Stimulated activated CD4-positive, alpha-beta T cell treated with anti-CD3 and anti-CD28 coated beads, Interleukin-4, amount 100 ng/mL, for 1 hour (primary cell): ENCODE data around the gene CHRDL2.
"Not testable (repeated sequence)": the region's sequence is repeated elsewhere in the genome, so short reads cannot be mapped to it uniquely, and the experiment has no call there.

Source experiments
- DNase-seq: peaks from one replicate; pipeline ENCODE4 v3.0.0-alpha.2; 2020

The CHRDL2 gene, protein sequence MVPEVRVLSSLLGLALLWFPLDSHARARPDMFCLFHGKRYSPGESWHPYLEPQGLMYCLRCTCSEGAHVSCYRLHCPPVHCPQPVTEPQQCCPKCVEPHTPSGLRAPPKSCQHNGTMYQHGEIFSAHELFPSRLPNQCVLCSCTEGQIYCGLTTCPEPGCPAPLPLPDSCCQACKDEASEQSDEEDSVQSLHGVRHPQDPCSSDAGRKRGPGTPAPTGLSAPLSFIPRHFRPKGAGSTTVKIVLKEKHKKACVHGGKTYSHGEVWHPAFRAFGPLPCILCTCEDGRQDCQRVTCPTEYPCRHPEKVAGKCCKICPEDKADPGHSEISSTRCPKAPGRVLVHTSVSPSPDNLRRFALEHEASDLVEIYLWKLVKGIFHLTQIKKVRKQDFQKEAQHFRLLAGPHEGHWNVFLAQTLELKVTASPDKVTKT

DNA sequence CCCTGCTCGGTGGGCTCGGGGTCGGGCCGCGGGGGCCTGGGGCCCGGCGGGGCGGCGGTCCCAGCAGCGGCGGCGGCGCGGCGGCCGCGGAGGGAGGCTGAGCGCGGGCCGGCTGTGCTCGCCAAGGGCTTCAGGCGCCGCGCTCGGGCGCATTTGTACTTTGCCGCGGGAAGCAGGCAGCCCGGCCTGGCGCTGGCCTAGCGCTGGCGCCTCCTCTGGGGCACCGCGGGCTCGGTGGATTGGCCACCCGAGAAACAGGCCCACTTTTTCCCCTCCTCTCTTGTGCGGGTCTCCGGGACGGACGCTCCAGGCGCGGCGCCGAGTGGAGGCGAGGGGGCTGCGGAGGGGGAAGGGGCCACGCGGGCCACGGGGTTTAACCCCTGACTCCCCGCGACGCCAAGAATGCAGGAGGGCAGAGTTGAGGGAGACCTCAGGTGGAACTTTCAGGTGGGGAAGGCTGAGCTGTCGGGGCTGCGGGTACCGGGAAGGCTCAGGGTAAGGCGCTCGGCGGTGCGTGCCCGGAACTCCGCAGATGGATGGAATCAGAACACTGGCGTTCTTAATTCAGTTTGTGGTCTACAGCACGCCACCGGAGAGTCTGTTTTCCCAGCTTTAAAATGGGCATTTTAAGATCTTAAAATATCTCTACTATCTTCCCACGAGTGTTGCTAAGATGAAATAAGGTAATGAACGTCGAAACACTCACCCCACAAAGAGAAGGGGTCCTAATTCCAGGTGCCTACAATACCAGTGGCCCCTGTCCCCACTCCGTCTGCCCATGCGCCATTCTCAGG is at the start of gene CHRDL2:
Gene CHRDL2 (minus strand): TSS at position 126 of the 794 bp plus-strand sequence. CDS start 538 bp downstream, outside the sequence.
- DNase-seq = no peak

DNA sequence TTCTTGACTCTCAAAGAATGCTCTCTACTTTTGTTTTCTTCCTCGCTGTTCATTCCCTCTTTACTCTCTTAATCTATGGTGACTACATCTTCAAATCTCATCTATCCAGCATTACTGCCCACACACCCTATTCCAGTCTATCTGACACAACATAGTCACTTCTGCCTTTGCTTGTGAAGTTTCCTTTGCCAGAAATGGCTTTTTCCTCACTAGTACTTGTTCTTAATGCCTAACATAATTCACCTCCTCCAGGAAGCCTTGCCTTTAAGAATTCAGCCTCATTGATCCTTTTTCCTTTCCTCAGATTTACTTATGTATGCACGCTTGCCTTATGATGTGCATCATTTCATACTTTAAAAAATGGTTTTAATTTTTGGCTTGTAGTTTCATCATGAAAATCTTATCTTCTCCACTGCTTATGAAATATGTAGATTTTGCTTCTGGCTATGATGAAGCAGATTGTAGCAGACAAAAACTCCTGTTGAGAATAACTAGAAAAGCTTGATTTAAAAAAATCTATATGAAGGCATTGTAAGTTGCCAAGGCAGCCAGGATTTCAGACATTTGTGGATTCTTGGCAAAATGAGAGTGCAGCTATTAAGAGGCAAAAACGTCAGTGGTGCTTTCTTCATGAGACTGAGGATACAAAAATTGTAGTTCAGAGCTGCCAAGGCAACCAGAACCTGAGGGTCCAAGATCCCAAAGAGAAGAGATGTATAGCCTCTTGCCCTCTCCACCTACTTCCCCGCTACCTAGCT is 49.2 kb upstream of the CHRDL2 start:
- DNase-seq = no peak

DNA sequence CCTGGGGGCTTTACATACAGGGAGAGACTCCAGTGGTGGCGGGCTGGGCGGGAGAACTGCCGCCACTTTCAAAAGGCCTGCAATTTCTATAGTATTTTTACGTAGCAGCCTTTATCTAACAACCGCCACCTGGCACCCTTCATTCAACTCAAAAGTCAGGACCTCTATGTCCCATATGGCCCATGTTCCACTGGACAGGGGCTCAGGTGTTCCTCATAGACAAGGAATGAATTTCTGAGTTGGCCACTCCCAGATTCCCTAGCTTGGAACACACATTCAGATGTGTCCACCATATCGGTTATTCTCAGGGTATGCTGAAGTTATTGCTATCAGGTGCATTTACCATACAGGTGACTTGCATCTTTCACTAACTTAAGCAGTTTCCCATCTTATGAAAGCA is 47.4 kb upstream of the CHRDL2 start:
- no peak for DNase-seq

DNA sequence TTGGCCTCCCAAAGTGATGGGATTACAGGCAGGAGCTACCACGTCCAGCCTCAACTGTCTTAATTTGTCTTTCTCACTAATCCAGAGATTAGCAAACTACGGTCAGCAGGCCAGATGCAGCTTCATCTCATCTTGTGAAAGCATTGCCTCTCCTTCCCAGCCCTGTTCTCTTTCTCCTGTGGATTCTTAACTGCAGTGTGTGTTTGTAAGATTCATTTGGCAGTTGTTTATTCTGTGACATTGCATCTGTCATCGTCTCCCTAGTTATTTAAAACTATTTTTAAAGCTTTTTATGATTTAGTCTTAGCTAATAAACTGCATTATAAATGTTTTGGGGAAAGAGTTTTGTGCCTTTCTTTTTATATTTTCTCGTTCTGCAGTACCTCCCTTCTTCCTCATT is 46.7 kb upstream of the CHRDL2 start:
- DNase-seq = no peak

DNA sequence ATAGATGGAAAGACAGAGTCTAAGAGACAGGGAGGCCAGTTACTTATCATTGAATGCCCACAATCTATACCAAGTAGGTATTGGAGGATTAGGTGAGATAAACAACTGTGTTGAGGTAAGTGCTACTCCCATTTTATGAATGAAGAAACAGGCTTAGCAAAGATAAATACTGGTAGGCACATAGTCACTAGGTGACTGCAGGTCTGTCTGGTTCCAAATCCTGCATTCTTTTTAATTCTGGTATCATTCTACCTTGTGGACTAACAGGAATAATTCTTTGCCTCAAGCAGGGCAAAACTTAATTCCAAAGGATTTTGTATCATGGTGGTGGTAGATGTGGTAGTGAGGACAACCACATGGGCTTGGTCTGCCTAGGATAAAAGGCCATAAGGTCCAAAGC is 45.8 kb upstream of the CHRDL2 start:
- DNase-seq = no peak

DNA sequence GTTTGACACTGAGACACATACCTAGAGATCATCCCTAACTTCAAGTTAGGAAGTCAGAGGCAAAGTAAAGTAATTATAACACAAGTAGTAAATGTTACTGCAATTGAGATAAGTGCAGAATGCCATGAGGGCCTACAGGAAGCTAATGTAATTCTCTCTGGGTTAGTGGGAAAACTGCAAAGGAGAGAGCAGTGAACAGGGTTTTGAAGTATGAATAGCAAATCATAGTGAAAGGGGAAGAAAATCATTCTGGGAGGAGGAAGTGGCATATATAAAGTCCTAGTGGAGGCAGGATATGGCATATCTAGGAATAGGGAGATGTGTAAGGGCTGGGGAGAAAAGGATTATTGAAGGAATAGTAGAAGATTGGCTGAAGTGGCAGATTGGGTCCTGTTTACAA is 45.3 kb upstream of the CHRDL2 start:
- no peak for DNase-seq

DNA sequence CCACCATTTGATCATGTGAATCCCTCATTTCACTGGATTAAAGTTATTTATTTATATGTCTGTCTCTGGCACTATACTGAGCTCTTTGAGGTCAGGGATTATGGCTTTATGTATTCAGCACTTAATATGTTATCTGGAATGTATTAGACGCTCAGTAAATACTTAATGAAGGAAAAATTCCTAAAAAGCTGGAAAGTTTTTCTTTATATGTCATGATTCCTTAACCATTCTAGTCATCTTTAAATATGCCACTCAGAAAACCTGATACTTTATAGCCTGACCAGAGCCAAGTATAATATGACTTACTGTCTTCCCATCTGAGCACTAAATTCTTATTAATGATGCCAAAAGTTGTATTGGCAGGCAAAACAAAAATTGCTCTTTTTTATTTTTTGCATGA is 44.5 kb upstream of the CHRDL2 start:
- DNase-seq = no peak

DNA sequence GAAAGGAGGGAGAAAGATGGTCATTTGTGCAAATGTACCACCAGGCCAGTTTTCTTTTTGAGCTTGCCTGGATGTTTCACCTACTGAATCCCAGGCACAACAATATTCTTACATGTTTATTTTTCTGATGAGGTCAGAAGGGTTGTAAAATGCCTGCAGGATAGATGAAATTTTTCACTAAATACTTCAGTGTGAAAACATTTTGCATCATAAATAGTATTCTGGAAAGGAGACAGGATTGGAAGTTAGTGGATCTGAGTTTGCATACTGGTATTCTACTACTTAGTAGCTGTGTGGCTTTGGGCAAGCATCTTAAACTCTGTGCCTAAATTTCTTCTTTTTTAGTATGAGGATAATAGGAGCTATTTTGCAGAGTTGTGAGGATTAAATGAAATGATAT is 42.2 kb upstream of the CHRDL2 start:
- no peak for DNase-seq

DNA sequence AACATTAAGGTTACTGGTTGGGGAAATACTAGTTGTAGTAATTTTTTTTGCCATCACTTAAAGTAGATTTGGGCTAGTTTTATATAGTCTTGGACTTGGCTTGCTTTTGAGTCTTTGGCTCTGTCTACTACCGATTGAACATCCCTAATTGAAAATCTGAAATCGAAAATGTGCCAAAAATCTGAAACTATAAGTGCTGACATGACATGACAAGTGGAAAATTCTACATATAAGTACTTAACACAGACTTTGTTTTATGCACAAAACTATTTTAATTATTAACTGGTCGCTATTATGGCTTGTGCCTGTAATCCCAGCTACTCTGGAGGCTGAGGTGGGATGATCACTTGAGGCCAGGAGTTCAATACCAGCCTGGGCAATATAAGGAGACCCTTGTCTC is 39.9 kb upstream of the CHRDL2 start:
- DNase-seq = no peak

DNA sequence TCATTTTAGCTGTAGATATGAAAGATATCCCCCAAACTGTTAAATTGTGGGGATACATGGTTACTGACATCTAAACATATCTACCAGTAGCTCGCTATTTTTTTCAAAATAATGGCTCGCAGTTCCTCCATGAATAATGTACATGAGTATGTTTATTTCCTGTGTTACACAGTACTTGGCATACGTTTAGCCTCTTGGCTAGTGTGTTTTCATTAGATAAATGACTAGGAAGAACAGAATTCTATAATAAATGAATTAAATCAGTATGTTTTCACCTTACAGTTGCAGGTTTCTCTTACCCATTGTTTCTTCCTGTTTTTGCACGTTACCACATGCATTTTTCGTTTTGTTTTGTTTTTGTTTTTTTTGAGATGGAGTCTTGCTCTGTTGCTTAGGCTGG is 39.2 kb upstream of the CHRDL2 start:
- no peak for DNase-seq

DNA sequence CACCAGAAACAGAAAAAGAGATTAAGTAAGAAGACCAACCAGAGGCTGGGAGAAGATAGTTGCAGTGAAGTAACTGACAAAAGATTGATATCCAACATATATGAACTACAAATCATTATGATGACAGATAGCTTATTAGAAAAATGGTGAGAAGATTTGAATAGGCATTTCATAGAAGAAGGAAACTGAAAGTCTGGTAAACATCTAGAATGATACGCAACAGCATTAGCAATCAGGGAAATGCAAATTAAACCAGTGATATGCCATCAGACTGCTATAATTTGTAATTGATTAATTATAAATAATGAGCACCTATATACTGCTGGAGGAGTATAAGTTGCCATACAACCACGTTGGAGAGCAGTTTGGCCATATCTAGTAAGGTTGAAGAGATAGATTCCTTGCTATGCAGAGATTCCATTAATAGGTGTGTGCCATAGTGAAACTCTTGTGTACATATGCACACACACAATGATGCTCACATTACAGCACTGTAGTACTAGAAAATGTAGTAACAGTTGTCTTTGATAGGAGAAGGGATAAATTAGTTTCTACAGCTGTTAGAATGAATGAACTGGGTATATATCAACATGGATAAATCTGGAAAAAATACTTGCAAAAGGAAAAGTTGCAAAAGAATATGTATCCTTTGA is 38.0 kb upstream of the CHRDL2 start:
- no peak for DNase-seq

DNA sequence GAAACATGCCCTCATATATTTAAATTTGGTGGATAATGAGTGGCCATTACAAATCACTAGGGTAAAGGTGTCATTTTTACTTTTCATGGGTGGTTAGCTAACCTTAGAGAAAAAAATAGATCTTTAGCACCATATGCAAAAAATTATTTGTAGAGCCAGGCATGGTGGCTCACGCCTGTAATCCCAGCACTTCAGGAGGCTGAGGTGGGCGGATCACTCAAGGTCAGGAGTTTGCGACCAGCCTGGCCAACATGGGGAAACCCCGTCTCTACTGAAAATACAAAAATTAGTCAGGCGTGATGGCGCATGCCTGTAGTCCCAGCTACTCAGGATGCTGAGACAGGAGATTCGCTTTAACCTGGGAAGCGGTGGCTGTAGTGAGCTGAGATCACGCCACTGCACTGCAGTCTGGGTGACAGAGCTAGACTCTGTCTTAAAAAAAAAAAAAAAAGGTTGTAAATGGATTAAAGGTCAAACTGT is 37.0 kb upstream of the CHRDL2 start:
- not testable (repeated sequence) for DNase-seq

DNA sequence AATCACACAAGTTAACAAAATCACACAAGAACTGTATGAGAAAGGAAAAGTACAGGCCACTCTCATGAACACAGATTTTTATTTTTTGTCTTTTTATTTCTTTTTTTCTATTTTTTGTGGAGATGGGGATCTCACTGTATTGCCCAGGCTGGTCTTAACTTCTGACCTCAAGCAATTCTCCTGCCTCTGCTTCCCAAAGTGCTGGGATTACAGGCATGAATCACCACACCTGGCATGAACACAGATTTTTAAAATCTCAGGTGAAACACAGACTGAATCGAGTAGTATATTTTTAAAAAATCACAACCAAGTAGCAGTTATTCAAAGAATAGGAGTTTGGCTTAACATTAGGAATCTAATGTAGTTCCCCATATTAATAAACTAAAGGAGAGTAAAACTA is 35.7 kb upstream of the CHRDL2 start:
- DNase-seq = no peak

DNA sequence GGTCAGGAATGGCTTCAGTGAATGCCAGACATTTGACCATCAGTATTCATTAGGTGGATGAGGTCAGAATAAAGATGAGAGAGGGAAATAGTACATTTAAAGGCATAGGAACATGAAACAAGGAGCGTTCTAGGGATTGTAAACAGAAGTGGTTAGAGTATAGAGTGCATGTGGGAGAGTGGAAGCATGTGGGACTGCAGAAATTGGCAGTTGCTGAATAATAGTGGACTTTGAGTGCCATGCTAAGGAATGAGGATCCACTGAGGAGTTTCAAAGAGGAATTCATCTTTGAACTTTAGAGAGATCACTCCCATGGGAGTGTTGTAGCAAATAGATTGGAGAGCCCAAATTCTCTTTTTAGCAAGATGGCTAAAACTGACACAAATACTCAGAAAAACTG is 25.3 kb upstream of the CHRDL2 start:
- DNase-seq = no peak

DNA sequence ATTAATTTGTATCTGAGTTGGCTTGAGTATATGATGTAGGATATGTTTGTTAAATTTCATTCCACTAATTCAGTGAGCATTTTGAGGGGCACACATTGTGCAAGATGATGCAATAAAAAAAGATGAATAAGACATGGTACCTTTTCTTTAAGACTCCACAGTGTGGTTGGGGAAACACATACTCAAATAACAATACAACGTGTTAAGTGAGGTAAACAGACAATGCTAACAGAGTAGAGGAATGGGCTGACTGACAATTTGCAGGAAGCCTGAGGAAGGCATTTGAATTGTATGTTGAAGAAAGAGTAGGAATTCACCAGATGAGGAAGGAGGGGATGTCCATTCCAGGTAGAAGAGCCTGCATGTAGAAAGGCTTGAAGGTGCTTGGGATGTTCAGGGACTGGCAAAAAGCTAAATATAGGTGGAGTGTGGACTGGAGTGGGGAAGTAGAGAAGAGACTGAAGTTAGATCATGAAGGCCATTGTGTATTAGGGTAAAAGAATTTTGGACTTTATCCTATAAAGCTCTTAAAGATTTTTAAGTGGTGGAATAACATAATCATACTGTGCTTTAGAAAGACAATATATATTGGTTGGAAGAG is 24.3 kb upstream of the CHRDL2 start:
- DNase-seq = no peak

DNA sequence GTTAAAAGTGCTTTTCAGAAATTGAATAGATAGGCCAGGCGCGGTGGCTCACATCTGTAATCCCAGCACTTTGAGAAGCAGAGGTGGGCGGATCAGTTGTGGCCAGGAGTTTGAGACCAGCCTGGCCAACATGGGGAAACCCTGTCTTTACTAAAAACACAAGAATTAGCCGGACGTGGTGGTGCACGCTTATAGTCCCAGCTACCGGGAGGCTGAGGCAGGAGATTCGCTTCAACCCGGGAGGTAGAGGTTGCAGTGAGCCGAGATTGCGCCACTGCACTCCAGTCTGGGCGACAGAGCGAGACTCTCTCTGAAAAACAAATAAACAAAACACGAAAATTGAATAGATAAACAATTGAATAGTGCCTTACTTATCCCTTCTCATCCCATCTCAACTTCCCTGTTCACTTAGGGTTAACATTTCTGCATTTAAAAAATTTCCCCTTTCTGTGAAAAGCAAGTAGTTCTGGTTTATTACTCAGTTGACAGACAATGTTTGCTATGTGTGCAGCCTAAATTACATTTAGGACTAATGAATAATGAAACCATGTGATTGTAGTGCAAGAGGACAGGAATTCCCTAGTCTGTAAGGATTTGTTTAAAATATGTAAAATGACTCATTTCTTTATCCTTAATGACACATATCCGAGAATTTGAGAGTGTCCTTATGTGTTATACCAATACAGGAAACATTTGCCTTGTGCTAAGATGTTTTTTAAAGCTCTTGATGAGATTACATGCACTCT is 23.5 kb upstream of the CHRDL2 start:
- no peak for DNase-seq

DNA sequence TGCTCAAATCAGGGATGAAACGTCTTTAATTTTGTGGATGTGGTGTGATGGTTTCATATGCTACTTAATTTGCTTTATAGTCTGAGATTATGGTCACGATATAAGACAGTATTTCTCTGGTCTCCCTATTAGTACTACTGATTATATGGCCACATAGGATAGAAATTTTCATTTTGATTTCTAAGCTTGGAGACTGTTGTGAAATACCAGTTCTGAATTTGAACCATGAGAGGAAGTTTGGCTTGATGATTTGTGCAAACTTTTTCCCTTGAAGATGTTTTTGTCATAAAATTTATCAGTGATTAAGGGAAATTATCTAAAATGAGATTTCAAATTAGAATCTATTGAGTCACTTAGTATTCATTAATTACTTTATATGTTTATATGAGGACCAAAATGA is 20.1 kb upstream of the CHRDL2 start:
- no peak for DNase-seq

DNA sequence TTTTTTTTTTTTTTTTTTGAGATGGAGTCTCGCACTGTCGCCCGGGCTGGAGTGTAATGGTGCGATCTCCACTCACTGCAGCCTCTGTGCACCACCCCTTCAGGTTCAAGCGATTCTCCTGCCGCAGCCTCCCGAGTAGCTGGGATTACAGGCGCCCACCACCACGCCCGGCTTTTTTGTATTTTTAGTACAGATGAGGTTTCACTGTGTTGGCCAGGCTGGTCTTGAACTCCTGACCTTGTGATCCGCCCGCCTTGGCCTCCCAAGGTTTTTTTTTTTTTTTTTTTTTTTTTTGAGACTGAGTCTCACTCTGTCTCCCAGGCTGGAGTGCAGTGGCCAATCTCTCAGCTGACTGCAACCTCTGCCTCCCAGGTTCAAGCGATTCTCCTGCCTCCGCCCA is 19.4 kb upstream of the CHRDL2 start:
- not testable (repeated sequence) for DNase-seq

DNA sequence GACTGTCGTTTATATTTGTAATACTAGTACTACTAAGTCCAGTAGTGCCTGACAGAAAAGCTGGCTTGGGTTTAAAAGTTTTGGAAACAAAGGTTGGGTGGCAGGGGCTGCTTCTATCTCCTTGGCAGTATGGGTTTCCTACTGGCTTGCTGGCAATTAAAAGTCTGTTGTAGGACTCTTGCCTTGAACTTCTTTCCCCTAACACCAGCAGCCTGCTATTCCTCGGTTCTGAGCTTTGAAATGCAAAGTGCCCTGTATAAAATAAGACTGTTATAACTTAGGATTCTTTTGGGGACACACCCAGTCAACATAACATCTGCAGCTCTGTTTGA is 18.7 kb upstream of the CHRDL2 start:
- no peak for DNase-seq

DNA sequence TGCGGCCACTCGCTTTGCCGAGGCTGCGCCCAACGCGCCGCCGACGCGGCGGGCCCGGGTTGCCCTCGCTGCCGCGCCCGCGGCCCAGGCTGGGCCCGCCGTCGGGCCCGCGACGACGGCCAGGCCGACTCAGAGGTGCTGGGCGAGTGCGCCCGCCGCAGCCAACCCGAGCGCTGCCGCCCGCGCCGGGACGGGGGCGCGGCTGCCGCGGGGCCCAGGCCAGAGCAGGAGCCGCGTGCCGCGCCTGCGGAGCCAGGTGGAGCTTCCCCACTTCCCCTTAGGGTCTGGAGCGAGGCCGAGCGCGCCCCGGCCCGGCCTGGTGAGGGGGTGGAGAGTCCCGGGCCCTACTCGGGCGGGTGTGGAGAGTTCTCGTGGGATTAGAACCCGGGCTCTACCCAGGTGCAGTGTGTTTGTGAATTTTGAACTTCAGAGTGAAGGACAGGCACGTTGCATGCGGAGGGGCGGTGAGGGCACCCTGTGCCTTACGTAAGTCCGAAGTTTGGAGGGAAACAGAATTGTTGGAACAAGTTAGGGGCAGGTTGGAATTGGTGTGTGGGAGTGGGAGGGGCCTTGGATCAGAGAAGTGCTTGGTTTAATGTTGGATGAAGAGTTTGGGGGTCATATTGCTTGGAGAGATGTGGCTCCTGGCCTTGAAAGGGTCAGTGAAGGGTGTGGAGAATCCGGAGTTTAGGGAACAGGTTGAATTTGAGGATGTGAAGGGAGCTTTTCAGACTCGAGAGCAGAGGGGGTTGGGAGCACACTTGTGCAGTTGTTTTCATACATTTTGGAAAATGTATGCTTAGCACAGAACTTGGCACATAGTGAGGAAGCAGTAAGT is 18.1 kb upstream of the CHRDL2 start:
- peak; percentile 55 for DNase-seq
